Fibroblast of peridontal ligament (primary cell): Measurements from ENCODE around the gene RFT1.
"Not testable (repeated sequence)": the region's sequence is repeated elsewhere in the genome, so short reads cannot be mapped to it uniquely, and the experiment has no call there.

Experiments used
- DNase-seq: peaks from one replicate; pipeline ENCODE4 v3.0.0-alpha.2; 2010; ENCODE audit errors: extremely low read depth

RFT1 gene

DNA sequence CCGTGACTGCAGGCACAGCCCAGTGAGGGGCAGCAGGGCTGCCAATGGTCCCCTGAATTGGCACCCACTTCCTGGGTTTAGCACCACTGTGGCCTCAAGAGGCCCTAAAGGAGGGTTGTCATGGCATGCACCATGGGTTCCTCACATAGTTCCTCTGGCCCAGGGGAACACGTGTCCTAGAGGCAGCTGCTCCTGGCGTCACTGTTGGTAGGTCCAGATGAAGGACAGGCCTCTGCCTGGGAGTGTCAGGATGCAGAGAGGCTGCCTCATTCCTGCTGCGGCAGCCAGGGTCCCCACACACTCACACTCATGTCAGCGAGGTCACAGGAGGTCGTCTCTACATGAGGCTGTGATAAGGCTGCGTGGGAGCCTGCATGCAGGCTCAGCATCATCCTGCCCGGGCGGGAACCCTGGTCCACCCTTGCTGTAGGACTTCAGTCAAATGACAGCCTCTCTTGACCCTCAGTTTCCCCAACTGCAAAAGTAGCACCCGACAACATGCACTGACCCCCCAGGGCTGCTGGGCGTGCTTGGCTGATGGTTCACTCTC, 58.3 kb downstream of the RFT1 start:
- no peak for DNase-seq

DNA sequence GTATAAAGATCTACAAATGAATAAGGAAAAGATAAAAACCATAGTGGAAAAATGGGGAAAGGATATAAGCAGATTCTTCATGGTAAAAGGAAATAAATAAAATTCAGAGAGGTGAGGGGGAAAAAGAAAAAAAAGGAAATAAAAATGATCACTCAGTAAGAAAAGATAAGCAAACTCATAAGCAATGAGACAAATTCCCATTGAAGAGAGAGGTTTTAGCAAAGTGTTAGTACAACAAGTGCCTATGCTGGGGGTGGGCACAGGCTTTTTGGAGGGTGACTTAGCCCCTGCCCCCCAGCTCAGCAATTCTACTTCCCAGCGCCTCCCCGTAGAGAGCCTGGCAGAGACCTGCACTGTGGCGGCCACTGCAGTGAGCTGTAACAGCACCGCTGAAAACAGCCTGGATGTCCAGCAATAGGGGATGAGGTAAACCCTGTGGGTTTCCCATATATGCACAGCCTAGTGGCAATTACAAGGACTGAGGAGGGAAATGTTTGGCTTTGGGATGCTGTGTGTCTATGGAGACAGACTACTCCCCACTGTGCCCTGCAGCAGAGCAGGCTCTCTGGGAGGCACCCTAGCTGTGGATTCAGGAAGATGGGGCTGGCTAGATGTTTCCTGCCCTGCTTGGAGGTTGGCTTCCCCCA, 60.7 kb downstream of the RFT1 start:
- no peak for DNase-seq

DNA sequence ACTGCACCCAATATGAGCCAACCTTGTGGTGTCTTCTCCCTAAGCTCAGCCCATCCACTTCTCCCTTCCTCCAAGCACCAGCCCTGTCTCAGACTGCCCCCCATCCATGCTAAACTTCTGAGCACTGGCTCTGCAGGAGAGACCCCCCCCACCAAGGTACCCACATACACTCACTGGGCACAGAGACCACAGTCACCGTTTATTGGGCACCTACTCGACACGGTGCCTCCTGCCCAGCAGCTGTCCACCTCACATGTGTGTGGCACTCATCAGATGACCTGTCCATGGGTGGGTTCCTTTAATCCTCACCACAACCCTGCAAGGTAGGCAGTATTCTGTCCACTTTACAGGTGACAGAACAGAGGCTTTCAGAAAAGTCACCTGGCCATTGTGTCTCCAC, 62.1 kb downstream of the RFT1 start:
- no peak for DNase-seq

- DNase-seq: no peak
Measured at GRCh38 chr3:53067567-53067966, 62.7 kb downstream of the RFT1 start.

GRCh38 chr3:53065841-53066480, 64.3 kb downstream of the RFT1 start:
- no peak for DNase-seq

- DNase-seq: no peak
Measured at GRCh38 chr3:53062905-53063304, 67.3 kb downstream of the RFT1 start.

DNA sequence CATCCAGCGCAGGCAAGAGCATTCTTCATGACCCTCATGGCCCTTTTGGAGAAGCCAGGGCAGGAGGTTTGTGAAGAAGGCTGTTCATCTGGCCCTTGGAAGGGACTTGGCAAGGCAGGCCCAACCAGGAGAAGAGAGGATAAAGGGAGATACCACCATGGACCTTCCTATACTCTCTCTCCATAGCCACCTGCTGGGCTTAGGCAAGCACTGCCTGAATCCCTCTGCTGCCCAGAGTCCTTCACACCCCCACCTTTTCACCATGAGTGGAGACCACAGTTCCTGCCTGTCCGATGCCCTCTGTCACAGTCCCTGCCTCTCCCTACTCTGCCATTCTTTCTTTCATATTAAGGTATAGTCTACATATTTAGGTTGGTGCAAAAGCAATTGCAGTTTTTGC, 73.8 kb downstream of the RFT1 start:
- DNase-seq: no peak

GRCh38 chr3:53054233-53054632, 76.0 kb downstream of the RFT1 start:
- DNase-seq: not testable (repeated sequence)

GRCh38 chr3:53051929-53052328, 78.3 kb downstream of the RFT1 start:
- no peak for DNase-seq

GRCh38 chr3:53049987-53050386, 80.2 kb downstream of the RFT1 start:
- DNase-seq: no peak

DNA sequence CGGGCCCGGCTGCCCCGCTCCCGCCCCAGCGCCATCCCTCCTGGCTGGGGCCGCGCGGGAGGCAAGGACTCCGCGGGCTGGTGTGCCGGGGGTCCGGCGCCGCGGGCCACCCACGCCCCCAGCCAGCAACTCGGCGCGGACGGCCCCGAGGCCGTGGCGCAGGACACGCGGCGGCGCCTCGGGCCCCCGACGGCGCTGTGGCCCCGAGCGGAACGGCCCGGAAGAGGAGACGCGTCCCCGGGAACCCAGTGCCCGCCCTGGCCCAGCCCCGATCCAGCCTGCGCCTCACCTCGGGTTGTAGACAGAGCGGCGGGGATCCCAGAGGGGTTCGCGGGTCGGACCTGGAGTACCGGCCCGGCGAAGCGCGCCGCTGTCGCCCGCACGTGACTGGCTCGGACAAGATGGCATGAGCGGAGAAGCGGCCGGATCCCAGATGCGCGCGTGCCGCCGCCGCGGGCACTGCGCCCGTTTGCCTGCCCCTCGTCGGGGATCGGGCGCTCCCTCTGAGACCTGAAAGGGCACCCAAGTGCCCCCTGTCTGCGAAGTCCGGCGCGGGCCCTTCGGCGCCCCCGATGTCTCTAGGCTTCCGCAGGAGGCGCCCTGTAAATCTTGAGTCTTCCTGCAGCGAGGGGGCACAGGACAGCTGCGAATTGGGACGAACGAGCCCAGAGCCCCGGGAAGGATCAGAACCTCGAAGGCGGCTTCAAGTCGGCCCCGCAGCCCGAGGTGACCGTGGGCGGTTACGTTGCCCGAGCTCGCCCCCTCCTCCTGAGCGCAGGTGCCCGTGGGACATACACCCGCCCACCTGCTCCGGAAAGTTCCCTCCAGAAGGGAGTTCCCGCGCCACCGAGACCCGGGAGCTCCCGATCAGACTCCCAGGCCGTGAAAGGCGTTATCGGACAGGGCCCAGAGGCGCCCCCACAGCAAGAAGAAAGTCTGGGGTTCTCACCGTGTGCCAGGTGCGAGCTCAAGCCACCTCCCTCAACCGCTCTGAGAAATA, 83.8 kb downstream of the RFT1 start:
- DNase-seq: no peak

DNA sequence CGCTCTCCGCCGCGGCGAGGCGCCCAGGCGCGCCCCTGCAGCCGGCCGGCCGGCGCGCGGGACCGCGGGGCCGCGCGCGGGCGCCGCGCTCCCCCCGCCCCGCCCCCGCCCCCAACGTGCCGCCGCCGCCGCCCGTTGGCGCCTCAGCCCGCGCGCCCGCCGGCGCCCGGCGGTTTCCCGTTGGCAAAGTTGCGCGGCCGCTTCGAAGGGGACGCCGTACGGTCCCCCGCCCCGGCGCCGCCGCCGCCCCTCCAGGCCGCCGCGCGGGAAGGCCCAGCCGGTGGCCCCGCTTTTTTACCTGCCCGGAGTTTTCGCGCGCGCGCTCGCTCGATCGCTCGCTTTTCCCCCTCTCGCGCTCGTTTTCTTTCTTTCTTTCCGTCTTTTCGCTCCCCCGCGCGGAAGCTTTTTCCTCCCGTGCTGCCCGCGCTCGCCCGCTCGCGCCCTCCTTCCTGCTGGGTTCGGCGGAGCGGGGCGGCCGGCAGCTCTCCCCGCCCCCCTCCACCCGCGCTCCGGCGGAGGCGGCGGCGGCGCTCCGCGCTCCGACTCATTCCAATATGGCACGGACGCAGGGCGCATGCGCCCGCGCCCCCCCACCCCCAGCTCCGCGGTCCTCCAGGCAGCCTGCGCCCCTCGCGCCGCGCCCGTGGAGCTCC, 84.6 kb downstream of the RFT1 start, which contains the start of gene SFMBT1:
TSS of gene SFMBT1 (minus strand) at position 556 of the 653 bp plus-strand sequence. CDS start 76,945 bp downstream, outside the sequence.
- peak; percentile 45 for DNase-seq

GRCh38 chr3:53044711-53045517, 85.3 kb downstream of the RFT1 start:
- DNase-seq: peak; percentile 62

GRCh38 chr3:53044371-53044710, 85.9 kb downstream of the RFT1 start:
- DNase-seq: peak; percentile 57

- DNase-seq: no peak
Measured at GRCh38 chr3:53043738-53044137, 86.5 kb downstream of the RFT1 start.

GRCh38 chr3:53042651-53043050, 87.6 kb downstream of the RFT1 start:
- DNase-seq: no peak

- DNase-seq: no peak
Measured at GRCh38 chr3:53040351-53040820, 89.8 kb downstream of the RFT1 start.

GRCh38 chr3:53039376-53039752, 90.9 kb downstream of the RFT1 start:
- DNase-seq: no peak

- DNase-seq: no peak
Measured at GRCh38 chr3:53038679-53039375, 91.4 kb downstream of the RFT1 start.
